CD4-positive, alpha-beta memory T cell (primary cell): ENCODE results near the gene TLCD3A. TPM values are rescaled to one million over a fixed set of nuclear protein-coding genes. Genes with fewer than 3 reads are reported as not detected.
"Not testable (repeated sequence)": the region's sequence is repeated elsewhere in the genome, so short reads cannot be mapped to it uniquely, and the experiment has no call there.

Experiments
- CTCF ChIA-PET: fragments of 350-600 bp; sonication (Branson Sonifier 250); formaldehyde crosslinking; loops from one replicate; lab custom pipeline; 2021; ENCODE audit warnings: inconsistent platforms; ENCODE audit not compliant: partially characterized antibody; lab: Charles Lee
- POLR2A ChIA-PET: fragments of 350-600 bp; sonication (Branson Sonifier 250); formaldehyde crosslinking; loops from one replicate; lab custom pipeline; 2021; ENCODE audit not compliant: partially characterized antibody; lab: Charles Lee
- DNase-seq, 5 donors: peaks; one replicate each; pipeline versions ENCODE4 v3.0.0 to v3.0.0-alpha.2; 2020 to 2022; ENCODE audit warnings: mixed read lengths in 1 of 5
- H3K27ac ChIP-seq: one replicate; pipeline ENCODE4 v1.7.0; 2013; ENCODE audit warnings: low read depth, low read length
- H3K27me3 ChIP-seq: 2 replicates; pipeline ENCODE4 v1.7.0; 2013; ENCODE audit warnings: mild to moderate bottlenecking, low read length, moderate library complexity; ENCODE audit not compliant: insufficient read depth
- H3K36me3 ChIP-seq: 2 replicates; pipeline ENCODE4 v1.7.0; 2013; ENCODE audit warnings: mild to moderate bottlenecking, low read length, moderate library complexity; ENCODE audit not compliant: insufficient read depth
- H3K4me1 ChIP-seq: 2 replicates; pipeline ENCODE4 v1.7.0; 2013; ENCODE audit warnings: mild to moderate bottlenecking, low read length, moderate library complexity; ENCODE audit not compliant: insufficient read depth
- H3K4me3 ChIP-seq, 2 donors: one replicate each; pipeline ENCODE4 v1.7.0; 2013; ENCODE audit warnings: low read length in 2 of 2, mild to moderate bottlenecking in 1 of 2
- H3K9me3 ChIP-seq, 2 donors: one replicate each; pipeline ENCODE4 v1.7.0; 2013; ENCODE audit warnings: low read length in 2 of 2, control low read depth in 1 of 2; ENCODE audit not compliant: control insufficient read depth in 1 of 2
- H3K27ac Mint-ChIP-seq, 7 donors: one replicate each; pipeline ENCODE4 v1.8.0; 2020 to 2021; ENCODE audit warnings: mixed read lengths in 7 of 7, mild to moderate bottlenecking in 6 of 7, inconsistent platforms in 3 of 7, moderate library complexity in 3 of 7
- H3K27me3 Mint-ChIP-seq, 2 donors: one replicate each; pipeline ENCODE4 v1.8.0; 2020 to 2021; ENCODE audit warnings: mixed read lengths in 2 of 2
- H3K36me3 Mint-ChIP-seq, 2 donors: one replicate each; pipeline ENCODE4 v1.8.0; 2020 to 2021; ENCODE audit warnings: mixed read lengths in 2 of 2, inconsistent platforms in 1 of 2, mild to moderate bottlenecking in 1 of 2
- H3K4me1 Mint-ChIP-seq, 4 donors: one replicate each; pipeline ENCODE4 v1.8.0; 2020 to 2021; ENCODE audit warnings: mixed read lengths in 4 of 4, mild to moderate bottlenecking in 1 of 4
- H3K4me3 Mint-ChIP-seq, 8 donors: one replicate each; pipeline ENCODE4 v1.8.0; 2020 to 2021; ENCODE audit warnings: mixed read lengths in 8 of 8, mild to moderate bottlenecking in 7 of 8, moderate library complexity in 6 of 8, inconsistent platforms in 3 of 8
- H3K9me3 Mint-ChIP-seq, 8 donors: one replicate each; pipeline ENCODE4 v1.8.0; 2020 to 2021; ENCODE audit warnings: mixed read lengths in 8 of 8, mild to moderate bottlenecking in 5 of 8, inconsistent platforms in 3 of 8, moderate library complexity in 1 of 8
- intact Hi-C: fragments of 100-400 bp; cut with micrococcal nuclease; formaldehyde crosslinking; loops from one replicate; pipeline ENCODE4 v1.15.1; 2023
- polyA plus RNA-seq, 2 donors: library from polyadenylated mRNA; unstranded; fragments of 300-500 nt; fragmentation: Illumina TruSeq; gene quantifications; one replicate each; pipeline ENCODE4 v1.2.3, GENCODE V29; 2021
- total RNA-seq, 2 experiments: library from RNA; stranded (reverse); gene quantifications; one replicate each; pipeline ENCODE4 v1.2.3, GENCODE V29; 2021

The TLCD3A gene
- total and polyA plus RNA-seq, 4 experiments from 2014 or later, result 0.42 to 0.55 (median 0.47) TPM; not detected in 1

- H3K36me3 ChIP-seq, result no peaks in the 10 kb centered on the region
- ChIA-PET CTCF (interaction anchor here (1.0 to 1.9 kb wide), 7 partner anchors 8 to 342 kb away, joined by 3 to 8 read pairs (median 4); no protein-coding TSS in a partner anchor), POLR2A (interaction anchor here (1.1 to 4.5 kb wide), 3 partner anchors 17 to 28 kb away, joined by 3 to 37 read pairs (median 3); partner anchors contain the start of genes GLOD4 and MRM3)
- peaks cover 27% of the 10 kb centered on the region for H3K4me1 ChIP-seq
- Mint-ChIP-seq H3K4me1 (peaks cover 24 to 41% (median 29%) of the 10 kb centered on the region in 4 donors), H3K4me3 (peak overlapping the region; percentile 3 to 81 (median 66)), H3K27ac (peak overlapping the region in 5 of 7 donors; percentile 36 to 73 (median 64)), H3K27me3 (no peaks in the 10 kb centered on the region), H3K36me3 (peaks cover 7 to 21% of the 10 kb centered on the region in 2 donors), H3K9me3 (no peaks in the 10 kb centered on the region)
- intact Hi-C loops, result loop anchor here (2.0 kb wide), 1 partner anchor 21 kb away; the partner anchor contains the start of gene TLCD3A
- no peaks in the 10 kb centered on the region for H3K9me3 ChIP-seq
- H3K4me3 ChIP-seq, result no peak overlapping the region
- no peaks in the 10 kb centered on the region for H3K27me3 ChIP-seq
- no peak overlapping the region for H3K27ac ChIP-seq
- DNase-seq, result no peak
Observed at GRCh38 chr17:753418-753817, 21.0 kb downstream of the TLCD3A start.

GRCh38 chr17:755319-755961, 23.0 kb downstream of the TLCD3A start:
- not testable (repeated sequence) for H3K4me3 Mint-ChIP-seq
- CTCF ChIA-PET, result interaction anchor here (1.3 to 1.7 kb wide), 4 partner anchors 22 to 343 kb away, joined by 4 to 7 read pairs (median 6); partner anchors contain the start of genes GLOD4, MRM3 and NXN
- H3K27ac Mint-ChIP-seq, result peak overlapping the region in 1 of 7 donors; percentile 10

GRCh38 chr17:756010-756567, 23.7 kb downstream of the TLCD3A start:
- POLR2A ChIA-PET, H3K27me3 Mint-ChIP-seq, H3K9me3 ChIP-seq, H3K9me3 Mint-ChIP-seq, DNase-seq, H3K4me1 ChIP-seq, H3K4me3 ChIP-seq, H3K27me3 ChIP-seq, H3K4me3 Mint-ChIP-seq, intact Hi-C loops, H3K27ac Mint-ChIP-seq, H3K27ac ChIP-seq: not testable (repeated sequence)
- CTCF ChIA-PET, result interaction anchor here (1.3 to 1.5 kb wide), 2 partner anchors 26 to 344 kb away, joined by 4 to 6 read pairs; partner anchors contain the start of genes GLOD4 and MRM3
- peaks cover 17 to 37% of the 10 kb centered on the region in 2 donors for H3K36me3 Mint-ChIP-seq
- peaks cover 8 to 20% (median 11%) of the 10 kb centered on the region in 4 donors for H3K4me1 Mint-ChIP-seq
- peaks cover 20% of the 10 kb centered on the region for H3K36me3 ChIP-seq

More at GRCh38 chr17:755319-755961, 23.0 kb downstream of the TLCD3A start:
- H3K9me3 ChIP-seq, H3K27me3 ChIP-seq, H3K27ac ChIP-seq, intact Hi-C loops, DNase-seq, H3K27me3 Mint-ChIP-seq, H3K9me3 Mint-ChIP-seq, H3K4me3 ChIP-seq: not testable (repeated sequence)
- peaks cover 16% of the 10 kb centered on the region for H3K4me1 ChIP-seq
- Mint-ChIP-seq H3K36me3 (peaks cover 11 to 33% of the 10 kb centered on the region in 2 donors), H3K4me1 (peaks cover 14 to 26% (median 17%) of the 10 kb centered on the region in 4 donors)
- POLR2A ChIA-PET, result interaction anchor here (1.2 kb wide), 1 partner anchor 27 kb away, joined by 5 read pairs; the partner anchor contains the start of genes GLOD4 and MRM3
- H3K36me3 ChIP-seq, result peaks cover 17% of the 10 kb centered on the region

- Histone ChIP-seq H3K4me1 (no peaks in the 10 kb centered on the region), H3K27ac (no peak overlapping the region), H3K36me3 (peaks cover 30% of the 10 kb centered on the region), H3K27me3 (no peaks in the 10 kb centered on the region), H3K9me3 (no peaks in the 10 kb centered on the region), H3K4me3 (no peak overlapping the region)
- no peaks in the 10 kb centered on the region for H3K27me3 Mint-ChIP-seq
- intact Hi-C loops, result no loop called here
- no peak for DNase-seq
- ChIA-PET CTCF (interaction anchor here (1.7 kb wide), 1 partner anchor 20 kb away, joined by 3 read pairs; no protein-coding TSS in a partner anchor), POLR2A (no interaction called here)
- no peak overlapping the region for H3K4me3 Mint-ChIP-seq
- no peak overlapping the region for H3K27ac Mint-ChIP-seq
- H3K4me1 Mint-ChIP-seq, result no peaks in the 10 kb centered on the region
- peaks cover 28 to 51% of the 10 kb centered on the region in 2 donors for H3K36me3 Mint-ChIP-seq
- no peaks in the 10 kb centered on the region for H3K9me3 Mint-ChIP-seq
Observed at GRCh38 chr17:759964-760363, 27.6 kb downstream of the TLCD3A start.

- Histone ChIP-seq H3K27me3 (no peaks in the 10 kb centered on the region), H3K9me3 (no peaks in the 10 kb centered on the region), H3K36me3 (peaks cover 34% of the 10 kb centered on the region), H3K27ac (no peak overlapping the region), H3K4me1 (no peaks in the 10 kb centered on the region), H3K4me3 (no peak overlapping the region)
- Mint-ChIP-seq H3K9me3 (no peaks in the 10 kb centered on the region), H3K4me3 (no peak overlapping the region), H3K4me1 (peaks cover 0 to 2% (median under 1%) of the 10 kb centered on the region in 4 donors), H3K36me3 (peaks cover 32 to 55% of the 10 kb centered on the region in 2 donors), H3K27ac (no peak overlapping the region), H3K27me3 (no peaks in the 10 kb centered on the region)
- POLR2A ChIA-PET, result no interaction called here
- intact Hi-C loops, result no loop called here
- CTCF ChIA-PET, result interaction anchor here (1.7 kb wide), 1 partner anchor 20 kb away, joined by 3 read pairs; no protein-coding TSS in a partner anchor
- DNase-seq, result no peak
Observed at GRCh38 chr17:760371-760770, 28.0 kb downstream of the TLCD3A start.

GRCh38 chr17:767076-767475, 34.7 kb downstream of the TLCD3A start:
- Mint-ChIP-seq H3K36me3 (peaks cover 46 to 57% of the 10 kb centered on the region in 2 donors), H3K4me1 (peaks cover 0 to 4% (median 1%) of the 10 kb centered on the region in 4 donors), H3K27me3 (no peaks in the 10 kb centered on the region), H3K4me3 (peak overlapping the region in 1 of 8 donors; percentile 17), H3K27ac (no peak overlapping the region), H3K9me3 (peaks cover 0 to 1% (median 0%) of the 10 kb centered on the region in 8 donors)
- H3K4me3 ChIP-seq, result no peak overlapping the region
- no peaks in the 10 kb centered on the region for H3K9me3 ChIP-seq
- peaks cover 49% of the 10 kb centered on the region for H3K36me3 ChIP-seq
- no peak overlapping the region for H3K27ac ChIP-seq
- H3K27me3 ChIP-seq, result no peaks in the 10 kb centered on the region
- CTCF ChIA-PET, result no interaction called here
- no peaks in the 10 kb centered on the region for H3K4me1 ChIP-seq
- intact Hi-C loops, result no loop called here
- POLR2A ChIA-PET, result interaction anchor here (1.2 kb wide), 1 partner anchor 15 kb away, joined by 3 read pairs; the partner anchor contains the start of genes GLOD4 and MRM3
- DNase-seq, result no peak

- Mint-ChIP-seq H3K27me3 (no peaks in the 10 kb centered on the region), H3K4me3 (no peak overlapping the region), H3K36me3 (peaks cover 68 to 79% of the 10 kb centered on the region in 2 donors), H3K9me3 (peaks cover 0 to under 1% (median 0%) of the 10 kb centered on the region in 8 donors), H3K4me1 (peaks cover 5 to 20% (median 6%) of the 10 kb centered on the region in 4 donors), H3K27ac (no peak overlapping the region)
- Histone ChIP-seq H3K9me3 (no peaks in the 10 kb centered on the region), H3K27ac (no peak overlapping the region), H3K36me3 (peaks cover 68% of the 10 kb centered on the region), H3K27me3 (no peaks in the 10 kb centered on the region), H3K4me3 (no peak overlapping the region), H3K4me1 (no peaks in the 10 kb centered on the region)
- no peak for DNase-seq
- CTCF ChIA-PET, result no interaction called here
- intact Hi-C loops, result no loop called here
- POLR2A ChIA-PET, result interaction anchor here (1.9 kb wide), 1 partner anchor 9 kb away, joined by 8 read pairs; the partner anchor contains the start of genes GLOD4 and MRM3
Observed at GRCh38 chr17:773016-773415, 40.6 kb downstream of the TLCD3A start.
